ENCODE measurements around the gene DPP9.
"Not testable (repeated sequence)": the region's sequence is repeated elsewhere in the genome, so short reads cannot be mapped to it uniquely, and the experiment has no call there.

DPP9 gene

GRCh38 chr19:4740092-4740491, 16.4 kb upstream of the DPP9 start:
- no peak for DNase-seq (ENCODE audit: low spot score)

GRCh38 chr19:4738734-4739133, 15.1 kb upstream of the DPP9 start:
- DNase-seq (ENCODE audit: low spot score) = no peak

DNA sequence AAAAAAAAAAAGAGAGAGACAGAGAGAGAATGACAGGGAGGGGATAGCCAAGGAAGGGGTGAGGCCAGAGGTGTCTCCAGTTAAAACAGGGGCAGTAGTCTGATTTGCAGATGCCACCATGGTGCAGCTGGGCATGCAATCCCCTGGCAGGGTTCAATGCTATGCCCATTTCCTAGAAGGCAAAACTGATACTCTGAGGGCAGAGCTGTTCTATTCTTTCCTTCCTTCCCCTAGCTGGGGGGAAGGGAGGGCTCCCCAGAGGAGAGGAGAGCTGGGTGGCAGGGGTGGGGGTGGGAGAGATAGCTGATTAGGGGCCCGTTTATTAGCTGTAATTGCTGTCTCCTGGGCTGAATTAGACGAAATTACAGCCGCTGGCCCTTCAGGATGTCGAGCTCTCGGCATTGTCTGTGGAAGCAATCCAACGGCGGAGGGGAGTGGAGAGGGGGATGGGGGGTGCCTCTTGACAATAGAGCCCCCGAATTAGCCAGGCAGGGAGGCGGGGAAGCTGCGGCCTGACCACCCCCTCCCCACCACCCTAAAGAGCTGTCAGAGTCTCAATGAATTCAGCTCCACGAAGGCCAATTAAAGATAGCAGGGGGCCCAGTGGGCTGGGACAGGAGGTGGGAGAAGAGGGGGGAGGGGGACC, 14.4 kb upstream of the DPP9 start:
- no peak for DNase-seq (ENCODE audit: low spot score)

- DNase-seq (ENCODE audit: low spot score) = no peak
Measured at GRCh38 chr19:4733755-4734345, 10.2 kb upstream of the DPP9 start.

DNA sequence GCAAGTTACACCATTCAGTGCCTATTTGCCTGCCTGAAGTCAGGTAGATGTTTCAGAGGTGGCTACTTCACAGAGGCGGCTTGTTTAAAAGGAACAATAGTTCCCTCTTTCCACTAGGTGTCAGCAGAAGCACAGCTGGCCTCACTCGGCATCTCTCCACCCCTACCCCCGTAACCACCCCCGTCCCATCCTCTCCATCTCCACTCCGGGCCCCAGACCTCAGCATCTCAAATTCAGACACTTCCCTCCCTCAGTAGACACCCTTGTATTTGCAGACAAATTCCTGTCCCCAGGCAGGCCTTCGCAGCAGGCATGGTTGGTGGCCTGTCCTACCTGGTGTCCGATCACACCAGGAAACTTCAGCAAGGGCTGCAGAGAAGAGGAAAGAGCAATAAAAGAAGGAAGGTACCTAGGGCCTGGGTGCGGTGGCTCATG, 9.1 kb upstream of the DPP9 start:
- DNase-seq (ENCODE audit: low spot score) = peak; percentile 87

DNA sequence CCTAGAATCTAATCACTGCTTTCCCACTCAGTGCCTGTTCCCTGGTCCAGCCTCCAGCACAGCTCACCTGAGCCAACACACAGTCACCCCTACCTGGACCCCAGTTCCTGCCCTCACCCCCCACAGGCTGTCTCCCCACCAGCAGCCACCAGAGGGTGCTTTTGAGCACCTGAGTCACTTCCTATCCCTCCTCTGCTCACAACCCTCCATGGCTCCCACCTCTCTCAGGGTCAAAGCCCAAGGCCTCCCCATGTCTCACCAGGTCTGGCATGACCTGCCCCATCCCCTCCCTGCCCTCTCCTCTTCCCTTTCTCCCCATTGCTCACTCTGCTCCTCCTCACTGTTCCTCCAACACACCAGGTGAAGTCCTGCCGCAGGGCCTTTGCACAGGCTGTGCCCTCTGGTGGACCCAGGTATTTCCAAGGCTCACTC, 7.1 kb upstream of the DPP9 start:
- peak; percentile 63 for DNase-seq (ENCODE audit: low spot score)

GRCh38 chr19:4728871-4729270, 5.2 kb upstream of the DPP9 start:
- no peak for DNase-seq (ENCODE audit: low spot score)

DNA sequence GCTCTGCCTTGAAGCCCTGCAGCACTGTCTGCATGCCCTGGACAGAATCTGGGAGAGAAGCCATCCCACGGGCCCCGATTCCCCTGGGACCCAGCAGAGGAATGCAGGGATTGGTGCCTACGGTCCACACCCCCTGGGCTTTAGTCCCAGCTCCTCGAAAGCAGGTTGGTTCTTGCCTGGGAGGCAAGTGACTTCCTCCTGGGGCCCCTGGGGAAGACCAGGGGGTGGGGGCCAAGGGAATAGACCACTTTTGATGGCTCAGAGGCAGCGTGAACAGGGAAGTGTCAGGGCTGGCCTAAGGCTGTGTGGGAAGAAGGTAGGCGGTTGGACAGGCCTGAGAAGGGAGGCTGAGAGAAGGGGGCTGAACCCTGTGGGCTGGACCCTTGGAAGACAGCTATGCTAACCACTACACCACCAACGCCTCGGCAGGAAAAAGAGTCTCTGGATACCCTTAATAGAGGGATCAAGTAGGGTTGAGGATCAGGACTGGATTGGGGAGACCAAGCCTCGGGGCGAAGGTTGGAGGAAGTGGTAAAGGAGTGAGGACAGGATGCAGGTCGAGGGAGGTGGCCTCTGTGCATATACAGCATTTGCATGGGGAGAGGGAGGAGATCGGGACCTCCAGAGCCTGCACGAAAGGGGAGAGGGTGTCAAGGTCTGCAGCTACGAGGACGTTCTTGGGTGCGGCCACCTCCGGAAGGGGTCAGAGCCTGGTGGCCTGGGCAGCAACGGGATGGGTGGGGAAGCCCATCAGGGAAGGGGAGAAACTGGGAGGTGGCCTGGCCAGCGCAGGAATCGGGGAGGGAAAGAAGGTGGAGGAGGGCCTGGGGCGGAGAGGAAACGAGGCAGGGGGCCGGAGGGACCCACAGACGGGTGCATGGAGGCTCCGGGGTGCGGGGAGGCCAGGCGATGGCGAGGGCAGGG, 709 bp downstream of the DPP9 start:
- DNase-seq (ENCODE audit: low spot score) = peak; percentile 81

DNA sequence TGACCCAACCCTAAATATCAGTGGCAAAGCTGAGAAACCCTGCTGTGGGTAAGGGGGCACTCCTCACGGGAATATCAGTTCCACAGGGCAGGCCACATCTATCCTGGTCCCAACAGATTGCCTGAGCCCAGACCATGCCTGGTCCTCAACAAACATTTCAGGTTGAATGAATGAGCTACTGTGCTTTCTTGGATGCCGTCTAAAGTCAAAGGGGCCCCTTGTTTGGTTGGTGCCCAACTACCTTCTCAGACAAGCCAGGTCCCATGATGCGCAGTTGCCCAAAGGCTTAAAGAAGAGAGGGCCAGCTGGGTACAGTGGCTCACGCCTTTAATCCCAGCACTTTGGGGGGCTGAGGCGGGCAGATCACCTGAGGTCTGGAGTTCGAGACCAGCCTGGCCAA, 2.4 kb downstream of the DPP9 start:
- no peak for DNase-seq (ENCODE audit: low spot score)

- DNase-seq (ENCODE audit: low spot score) = no peak
Measured at GRCh38 chr19:4720037-4720700, 3.5 kb downstream of the DPP9 start.

- DNase-seq (ENCODE audit: low spot score) = no peak
Measured at GRCh38 chr19:4719499-4719866, 4.2 kb downstream of the DPP9 start.

GRCh38 chr19:4717966-4718701, 5.5 kb downstream of the DPP9 start:
- DNase-seq (ENCODE audit: low spot score) = no peak

GRCh38 chr19:4717191-4717965, 6.3 kb downstream of the DPP9 start:
- no peak for DNase-seq (ENCODE audit: low spot score)

- DNase-seq (ENCODE audit: low spot score) = no peak
Measured at GRCh38 chr19:4715529-4716221, 8.0 kb downstream of the DPP9 start.

DNA sequence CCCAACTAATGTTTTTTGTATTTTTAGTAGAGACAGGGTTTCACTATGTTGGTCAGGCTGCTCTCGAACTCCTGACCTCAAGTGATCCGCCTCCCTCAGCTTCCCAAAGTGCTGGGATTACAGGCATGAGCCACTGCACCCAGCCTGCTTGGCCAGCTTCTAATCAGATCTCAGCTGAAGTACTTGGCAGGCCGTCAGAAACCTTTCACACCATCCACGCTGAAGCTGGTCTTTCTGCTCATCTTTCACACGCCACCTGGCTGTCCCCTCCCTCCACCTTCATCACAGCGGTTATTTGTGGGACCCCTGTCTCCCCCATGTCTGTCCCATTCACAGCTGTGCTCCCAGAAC, 8.5 kb downstream of the DPP9 start:
- DNase-seq (ENCODE audit: low spot score) = not testable (repeated sequence)

DNA sequence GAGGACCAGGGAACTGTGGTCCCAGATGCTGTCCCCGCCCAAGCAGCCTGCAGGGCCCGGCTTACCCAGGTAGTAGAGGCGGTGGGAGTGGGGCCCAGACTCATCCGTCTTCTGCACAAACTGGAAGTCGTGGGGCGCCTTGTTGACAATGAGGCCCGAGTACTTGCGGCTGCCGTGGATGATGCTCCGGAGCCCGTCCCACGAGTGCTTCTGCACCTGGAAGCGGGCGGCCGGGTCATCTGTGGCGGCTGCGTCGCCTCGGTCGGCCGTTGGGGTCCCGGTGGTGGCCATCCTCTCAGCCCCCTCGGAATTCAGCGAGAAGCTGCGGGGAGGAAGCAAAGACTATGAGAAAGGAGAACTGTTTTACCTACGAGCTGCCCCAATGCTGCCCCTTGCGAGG, 9.6 kb downstream of the DPP9 start:
- no peak for DNase-seq (ENCODE audit: low spot score)

DNA sequence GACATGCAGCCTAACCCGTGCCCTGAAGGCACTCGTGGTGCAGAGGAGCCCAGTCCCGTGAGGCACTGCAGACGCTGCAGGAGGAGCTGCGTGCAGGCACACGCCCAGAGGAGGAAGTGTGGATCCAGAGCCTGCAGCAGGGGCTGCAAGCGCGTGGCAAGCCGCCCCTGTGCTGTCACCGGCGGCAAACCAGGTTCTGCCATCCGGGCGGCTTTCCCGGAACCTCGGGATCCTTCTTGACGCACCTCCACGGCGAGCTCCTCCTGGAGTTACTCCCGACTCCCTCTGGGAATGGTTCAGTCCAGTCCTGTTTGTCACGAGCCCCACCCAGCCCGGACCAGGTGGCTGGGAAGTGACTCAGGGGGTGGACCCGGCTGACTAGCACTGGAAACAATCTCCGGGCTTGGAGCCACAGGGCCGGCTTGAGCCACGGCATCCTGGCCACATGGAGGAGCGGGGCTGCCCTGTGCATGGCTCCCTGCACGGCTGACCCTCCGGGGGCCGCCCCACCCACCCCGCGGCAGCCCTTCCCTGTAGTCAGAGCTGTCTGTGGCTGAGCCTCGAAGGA, 10.2 kb downstream of the DPP9 start:
- no peak for DNase-seq (ENCODE audit: low spot score)

DNA sequence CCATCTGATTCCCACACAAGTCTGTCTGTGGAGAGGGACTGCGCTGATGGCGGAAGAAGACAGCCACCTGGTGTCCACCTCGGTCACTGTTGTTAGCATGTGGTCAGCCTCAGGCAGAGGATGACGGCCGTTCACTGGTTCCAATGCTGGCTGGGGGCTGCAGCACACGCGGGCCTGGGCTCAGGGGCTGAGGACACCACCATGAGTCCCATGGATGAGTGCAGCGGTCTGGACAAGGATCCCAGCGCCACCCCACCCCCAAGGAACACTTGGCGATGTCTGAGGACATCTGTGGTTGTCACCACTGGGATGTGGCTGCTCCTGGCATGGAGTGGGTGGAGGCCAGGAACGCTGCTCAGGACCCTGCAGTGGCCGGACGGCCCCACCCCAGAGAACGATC, 10.9 kb downstream of the DPP9 start:
- DNase-seq (ENCODE audit: low spot score) = no peak

DNA sequence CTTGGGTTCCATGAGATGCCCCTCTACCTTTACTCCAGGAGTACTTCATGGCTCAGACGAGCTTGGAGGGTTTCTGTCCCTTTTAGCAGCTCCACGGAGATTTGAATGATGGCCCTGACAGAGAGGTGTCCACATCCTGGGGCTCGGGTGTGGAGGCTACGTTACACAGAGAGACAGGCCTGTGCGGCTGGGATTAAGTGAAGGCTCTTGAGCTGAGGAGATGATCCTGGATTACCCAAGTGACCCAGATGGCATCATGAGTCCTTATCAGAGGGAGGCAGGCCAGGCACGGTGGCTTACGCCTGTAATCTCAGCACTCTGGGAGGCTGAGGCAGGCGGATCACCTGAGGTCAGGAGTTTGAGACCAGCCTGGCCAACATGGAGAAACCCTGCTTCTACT, 12.4 kb downstream of the DPP9 start:
- peak; percentile 73 for DNase-seq (ENCODE audit: low spot score)

DNA sequence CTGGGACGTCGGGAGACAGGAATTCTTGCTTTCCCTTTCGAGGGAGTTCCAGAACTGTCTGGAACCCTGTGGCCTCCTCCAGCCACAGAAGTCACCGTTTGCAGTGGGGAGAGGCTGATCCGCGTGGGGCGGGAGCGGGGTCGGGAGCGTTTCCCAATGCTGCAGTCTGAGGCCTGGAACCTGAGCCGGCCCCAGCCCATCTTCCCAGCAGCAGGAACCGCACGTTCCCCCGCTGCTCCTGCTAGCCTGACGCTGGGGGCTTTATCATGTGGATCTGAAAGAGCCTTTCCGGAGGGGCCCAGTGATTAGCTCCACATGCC, 13.4 kb downstream of the DPP9 start:
- no peak for DNase-seq (ENCODE audit: low spot score)
